Bone marrow (tissue), 2 donors: ENCODE results near the gene CCNE1.
"Not testable (repeated sequence)": the region's sequence is repeated elsewhere in the genome, so short reads cannot be mapped to it uniquely, and the experiment has no call there.

ENCODE experiments used
- DNase-seq, 2 donors: peaks; one replicate each; lab custom pipeline; 2025; lab: John Stamatoyannopoulos, UW

Gene CCNE1

GRCh38 chr19:29815231-29815630 is 3.4 kb downstream of the CCNE1 start:
- DNase-seq = peak in 1 of 2 donors; percentile 93

- DNase-seq = no peak
Measured at GRCh38 chr19:29817316-29817715, 5.5 kb downstream of the CCNE1 start.

GRCh38 chr19:29819300-29819699 is 7.5 kb downstream of the CCNE1 start:
- DNase-seq = no peak

DNA sequence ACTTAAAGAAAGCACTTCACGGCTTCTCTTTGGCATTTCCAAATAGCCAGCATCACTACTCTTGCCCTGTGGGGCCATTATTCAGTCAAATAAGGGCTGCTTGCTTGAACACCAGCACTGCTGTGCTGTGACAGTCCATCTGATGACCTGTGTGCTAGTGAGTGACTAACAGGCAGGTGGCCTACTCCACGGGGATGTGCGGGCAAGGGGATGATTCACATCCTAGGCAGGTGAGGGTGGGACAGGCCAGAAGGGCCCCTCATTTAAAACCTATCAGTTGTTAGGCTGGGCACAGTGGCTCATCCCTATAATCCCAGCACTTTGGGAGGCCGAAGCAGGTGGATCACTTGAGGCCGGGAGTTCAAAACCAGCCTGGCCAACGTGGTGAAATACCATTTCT is 8.2 kb downstream of the CCNE1 start:
- no peak for DNase-seq

- DNase-seq = no peak
Measured at GRCh38 chr19:29823581-29824330, 12.0 kb downstream of the CCNE1 start.

DNA sequence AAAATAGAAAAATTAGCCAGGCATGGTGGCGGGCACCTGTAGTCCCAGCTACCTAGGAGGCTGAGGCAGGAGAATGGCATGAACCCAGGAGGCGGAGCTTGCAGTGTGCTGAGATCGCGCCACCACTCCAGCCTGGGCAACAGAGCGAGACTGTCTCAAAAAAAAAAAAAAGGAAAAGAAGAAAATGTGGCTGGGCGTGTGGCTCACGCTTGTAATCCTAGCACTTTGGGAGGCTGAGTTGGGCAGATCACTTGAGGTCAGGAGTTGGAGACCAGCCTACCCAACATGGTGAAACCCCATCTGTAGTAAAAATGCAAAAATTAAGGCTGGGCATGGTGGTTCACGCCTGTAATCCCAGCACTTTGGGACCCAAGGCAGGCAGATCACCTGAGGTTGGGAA is 13.5 kb downstream of the CCNE1 start:
- DNase-seq = not testable (repeated sequence)

DNA sequence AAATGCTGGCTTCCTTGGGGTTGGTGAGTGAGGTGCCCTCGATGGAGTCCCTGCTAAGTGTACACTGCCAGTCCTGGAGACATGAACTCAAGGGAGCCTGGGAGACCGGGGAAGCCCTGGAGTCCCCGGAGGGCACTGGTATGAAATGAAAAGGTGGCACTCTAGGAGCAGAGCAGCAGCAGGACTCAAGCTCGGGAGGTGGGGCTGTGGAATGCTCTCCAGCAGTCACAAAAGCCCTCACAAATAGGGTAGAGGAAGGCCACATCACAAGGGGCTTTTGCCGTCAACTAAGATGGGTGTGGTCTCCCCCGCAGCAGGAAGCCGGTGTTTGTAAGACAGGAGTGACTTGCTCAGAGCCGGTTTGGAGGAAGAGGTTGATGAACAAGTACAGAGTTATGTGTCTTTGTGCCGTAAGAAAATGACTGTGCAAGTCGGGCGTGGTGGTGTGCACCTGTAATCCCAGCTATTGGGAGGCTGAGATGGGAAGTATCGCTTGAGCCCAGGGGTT is 19.3 kb downstream of the CCNE1 start:
- peak in 1 of 2 donors; percentile 19 for DNase-seq

DNA sequence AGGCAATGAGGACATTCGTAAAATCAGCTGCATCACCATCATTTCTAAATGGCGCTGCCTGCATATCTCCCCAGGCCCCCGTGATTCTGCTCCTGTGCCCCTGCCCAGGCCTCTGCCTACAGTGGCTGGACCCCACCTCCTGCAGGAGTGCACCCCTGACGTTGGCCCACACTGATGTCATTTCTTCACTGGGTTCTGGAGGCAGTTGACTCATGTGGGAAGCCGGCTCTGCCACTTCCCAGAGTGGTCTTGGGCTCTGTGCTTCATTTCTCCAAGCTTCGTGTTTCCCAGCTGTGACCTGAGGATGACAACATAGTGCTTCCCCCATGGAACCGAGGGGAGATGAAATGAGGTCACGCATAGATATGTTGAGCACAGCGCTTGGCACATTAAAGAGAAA is 19.9 kb downstream of the CCNE1 start:
- DNase-seq = no peak

DNA sequence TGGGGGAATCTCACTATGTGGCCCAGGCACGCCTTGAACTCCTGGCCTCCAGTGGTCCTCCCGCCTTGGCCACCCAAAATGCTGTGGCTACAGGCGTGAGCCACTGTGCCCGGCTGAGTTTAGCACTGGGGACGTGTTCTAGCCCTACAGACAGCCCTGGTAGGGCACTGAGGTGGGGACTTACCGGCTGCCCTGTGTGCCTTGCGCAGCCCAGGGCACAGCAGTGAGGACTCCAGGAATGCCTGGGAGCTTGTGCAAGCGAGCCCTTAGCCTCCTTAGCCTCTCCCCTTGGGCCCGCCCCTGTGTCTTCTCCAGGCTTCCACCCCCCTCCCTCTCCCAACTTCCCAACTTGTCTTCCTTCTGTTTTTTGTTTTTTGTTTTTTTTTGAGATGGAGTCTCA is 21.0 kb downstream of the CCNE1 start:
- DNase-seq = no peak

GRCh38 chr19:29833614-29834261 is 21.9 kb downstream of the CCNE1 start:
- DNase-seq = no peak

DNA sequence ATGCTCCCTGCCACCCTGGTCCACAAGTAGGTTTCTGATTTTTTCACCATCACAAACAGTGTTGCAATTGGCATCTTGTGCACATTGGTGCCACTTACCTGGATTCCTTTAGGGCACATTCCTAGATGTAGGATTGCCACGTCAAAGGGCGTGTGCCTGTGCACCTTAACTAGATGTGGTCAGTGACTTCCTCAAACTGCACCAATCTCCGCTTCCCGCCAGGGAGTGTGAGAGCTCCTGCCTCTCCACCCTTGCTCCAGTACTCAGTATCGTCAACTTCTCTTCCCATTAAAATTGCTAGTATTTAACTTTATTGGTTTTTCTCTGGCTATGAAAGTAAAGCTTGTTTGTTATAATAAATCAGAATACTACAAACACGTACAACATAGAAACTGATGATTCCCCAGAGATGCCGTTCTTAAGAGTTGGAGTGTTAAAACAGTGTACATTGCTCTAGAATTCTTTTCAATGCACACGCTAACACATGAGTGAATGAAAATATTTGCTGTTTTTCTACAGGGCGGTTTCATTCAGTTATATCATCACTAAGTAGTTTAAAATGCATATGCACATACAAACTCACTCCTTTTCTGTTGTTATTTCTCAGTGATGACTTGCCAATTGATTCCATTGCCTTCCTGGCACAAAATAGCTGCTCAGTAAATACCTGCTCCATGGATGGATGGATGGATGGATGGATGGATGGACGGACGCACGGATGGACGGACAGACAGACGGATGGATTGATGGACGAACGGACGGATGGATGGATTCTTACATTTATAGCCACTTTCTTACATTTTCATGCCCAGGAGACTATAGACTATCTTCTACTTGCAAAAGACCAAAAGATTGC is 23.4 kb downstream of the CCNE1 start:
- DNase-seq = no peak

- no peak for DNase-seq
Measured at GRCh38 chr19:29836409-29836825, 24.6 kb downstream of the CCNE1 start.

DNA sequence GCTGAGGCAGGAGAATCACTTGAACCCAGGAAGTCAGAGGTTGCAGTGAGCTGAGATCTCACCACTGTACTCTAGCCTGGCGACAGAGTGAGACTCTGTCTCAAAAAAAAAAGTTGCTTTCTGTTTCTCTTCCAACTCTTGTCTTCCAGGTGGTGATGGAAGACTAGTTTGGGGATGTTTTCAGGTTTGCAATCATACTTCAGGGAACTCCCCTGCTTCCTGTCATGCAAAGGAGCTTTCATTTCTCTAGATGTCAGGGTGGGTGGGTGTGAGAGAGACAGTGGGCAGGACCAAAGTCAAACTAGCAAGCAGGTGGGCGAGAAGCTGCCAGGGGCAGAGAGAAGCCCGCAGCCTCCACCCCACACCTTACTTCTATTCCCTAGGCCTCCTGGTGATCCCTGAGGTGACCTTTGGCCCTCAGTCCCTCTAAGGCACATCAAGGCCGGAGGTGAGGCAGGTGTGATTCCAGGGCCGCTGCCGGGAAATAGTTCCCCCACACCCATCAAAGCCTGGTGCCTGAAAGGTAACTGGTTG is 25.7 kb downstream of the CCNE1 start:
- no peak for DNase-seq

DNA sequence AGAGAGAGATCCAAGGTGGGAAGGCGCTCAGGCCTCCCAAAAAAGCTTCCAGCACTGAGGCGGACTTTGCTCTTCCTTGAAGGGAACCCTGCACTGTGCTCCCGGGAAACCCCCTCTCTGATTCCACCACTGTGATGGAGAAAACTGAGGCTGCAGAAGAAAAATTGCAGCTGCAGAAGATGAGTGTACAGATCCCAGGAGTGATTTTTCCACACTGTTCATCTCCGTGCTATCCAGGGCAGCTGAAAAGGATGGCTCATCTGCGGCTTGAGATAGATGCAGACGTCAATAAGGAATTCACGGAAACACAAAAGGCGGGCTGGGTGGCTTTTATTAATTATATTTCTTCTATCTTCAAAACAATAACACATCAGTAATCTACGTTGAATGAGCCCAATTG is 26.2 kb downstream of the CCNE1 start:
- DNase-seq = no peak

- DNase-seq = no peak
Measured at GRCh38 chr19:29840066-29840950, 28.5 kb downstream of the CCNE1 start.

- no peak for DNase-seq
Measured at GRCh38 chr19:29841209-29841558, 29.4 kb downstream of the CCNE1 start.

GRCh38 chr19:29841559-29842367 is 30.0 kb downstream of the CCNE1 start:
- DNase-seq = no peak

DNA sequence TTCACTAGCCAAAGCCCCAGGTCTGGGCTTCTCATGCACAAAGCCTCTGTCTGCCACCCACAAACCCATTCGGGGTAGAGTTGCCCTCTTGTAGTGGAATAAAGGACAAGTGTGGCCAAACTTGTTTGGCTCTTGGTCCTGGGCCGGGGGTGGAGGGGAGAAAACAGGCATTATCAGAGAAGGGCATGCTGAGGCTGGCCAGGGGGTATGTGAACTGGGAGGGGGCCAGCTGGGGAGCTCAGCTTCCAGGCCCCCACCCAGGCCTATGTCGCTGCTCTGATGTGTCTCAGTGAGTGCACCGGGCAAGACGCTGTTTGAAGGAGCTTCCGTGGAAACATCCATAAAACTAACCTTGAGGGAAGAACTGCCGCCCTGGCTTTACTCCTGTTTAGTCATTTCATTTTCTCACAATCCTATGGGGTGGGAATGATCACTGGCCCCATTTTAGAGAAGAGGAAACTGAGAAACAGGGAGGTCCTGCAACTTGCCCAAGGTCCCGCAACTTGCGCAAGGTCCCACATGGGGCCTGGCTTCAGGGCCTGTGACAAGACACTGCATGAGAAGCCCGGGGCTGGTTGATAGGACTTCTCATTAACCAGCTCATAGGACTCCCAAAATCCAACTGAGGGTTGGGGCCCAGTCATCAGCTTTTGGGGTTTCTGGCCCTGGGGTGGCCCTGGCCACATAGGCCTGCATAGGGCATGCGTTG is 30.8 kb downstream of the CCNE1 start:
- no peak for DNase-seq

DNA sequence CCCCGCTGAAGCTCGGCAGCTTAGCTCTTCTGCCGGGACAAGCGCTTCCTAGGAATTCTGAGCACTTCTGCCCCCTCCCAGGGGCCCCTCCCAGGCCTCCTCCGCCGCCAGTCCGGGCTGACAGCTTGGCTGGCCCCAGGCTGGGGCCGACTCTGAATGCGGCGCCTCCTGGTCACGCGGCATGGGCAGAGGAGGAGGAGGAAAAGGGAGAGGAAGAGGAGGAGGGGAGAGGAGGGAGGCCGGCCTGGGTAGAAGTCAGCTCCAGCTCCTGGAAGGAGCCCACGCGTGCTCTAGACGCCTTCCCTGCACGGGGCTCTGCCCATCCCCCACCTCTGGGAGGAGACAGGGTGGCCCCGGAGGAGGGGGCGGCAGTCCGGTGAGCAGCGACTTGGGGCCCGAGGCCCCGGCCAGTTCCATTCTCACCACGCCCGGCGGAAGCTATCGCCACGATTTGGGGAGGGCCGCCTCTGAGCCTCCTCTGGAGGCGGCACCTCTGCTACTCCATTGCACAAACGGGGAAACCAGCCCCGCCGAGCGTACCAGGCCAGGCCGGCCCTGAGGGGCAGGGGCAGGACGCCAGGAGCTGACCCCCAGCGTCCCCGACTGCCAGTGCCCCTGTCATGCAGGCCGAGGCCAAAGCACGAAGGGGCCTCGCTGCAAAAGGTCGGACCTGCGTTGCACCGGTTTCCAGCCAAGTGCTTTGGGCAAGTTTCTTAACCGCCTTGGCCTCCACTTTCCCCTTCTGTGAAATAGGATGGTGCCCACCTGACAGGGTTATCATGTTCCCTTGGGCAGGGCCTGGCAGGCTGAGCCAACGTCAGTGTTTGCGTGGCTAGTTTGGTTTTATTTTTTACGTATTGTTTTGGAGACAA is 31.6 kb downstream of the CCNE1 start:
- DNase-seq = no peak
